Measurements from ENCODE around the gene SYNE3.

GRCh38 chr14:95526483-95527386 is 10.3 kb upstream of the SYNE3 start:
- TF ChIP-seq CTCF (IDR thresholded peaks at IDR 0.05; ENCODE audit: insufficient read depth, low read depth, low read length) (no peak), EZH2 (IDR thresholded peaks at IDR 0.05; ENCODE audit: insufficient read depth, low read length) (no peak)

All from astrocyte (in vitro differentiated cells and primary cell).